OCI-LY3 (cell line): Measurements from ENCODE around the gene SPI1.

ENCODE experiments used
- H2AFZ ChIP-seq: fragments of 200-600, 300-600 bp; shearing (Covaris generic); 2 replicates; pipeline ENCODE4 v1.6.0; 2014; ENCODE audit warnings: antibody characterized with exemption, low read depth, low read length
- H3K27ac ChIP-seq: fragments of 200-600, 300-600 bp; sonication (generic); 2 replicates; pipeline ENCODE4 v1.5.1; 2014; ENCODE audit warnings: mild to moderate bottlenecking, low read length, moderate library complexity, mixed read lengths
- H3K27me3 ChIP-seq: fragments of 200-600, 300-600 bp; sonication (generic); 2 replicates; pipeline ENCODE4 v1.6.1; 2014; ENCODE audit warnings: low read depth, low read length, mixed read lengths
- H3K36me3 ChIP-seq: fragments of 200-600, 300-600 bp; sonication (generic); replicated peaks from 2 replicates; pipeline ENCODE3; 2014; ENCODE audit warnings: low read depth, low read length, mixed read lengths
- H3K4me1 ChIP-seq: fragments of 300-600, 200-600 bp; sonication (generic); 2 replicates; pipeline ENCODE4 v1.6.1; 2014; ENCODE audit warnings: low read length, mixed read lengths
- H3K4me2 ChIP-seq: fragments of 200-600, 300-600 bp; sonication (generic); 2 replicates; pipeline ENCODE4 v1.6.1; 2014; ENCODE audit warnings: low read length, mixed read lengths
- H3K4me3 ChIP-seq: fragments of 300-600, 200-600 bp; sonication (generic); 2 replicates; pipeline ENCODE4 v1.5.1; 2014; ENCODE audit warnings: antibody characterized with exemption, mild to moderate bottlenecking, low read length, moderate library complexity
- H3K79me2 ChIP-seq: fragments of 300-600, 200-600 bp; shearing (Covaris generic); 2 replicates; pipeline ENCODE4 v1.6.1; 2014; ENCODE audit warnings: mild to moderate bottlenecking, low read length, mixed read lengths
- H3K9ac ChIP-seq: fragments of 300-600, 200-600 bp; shearing (Covaris generic); 2 replicates; pipeline ENCODE4 v1.6.0; 2014; ENCODE audit warnings: mild to moderate bottlenecking, low read length, moderate library complexity
- H3K9me3 ChIP-seq: fragments of 200-600, 300-600 bp; shearing (Covaris generic); 2 replicates; pipeline ENCODE4 v1.6.1; 2014; ENCODE audit warnings: low read length, mixed read lengths; ENCODE audit not compliant: insufficient read depth
- H4K20me1 ChIP-seq: fragments of 200-600, 300-600 bp; sonication (generic); 2 replicates; pipeline ENCODE4 v1.6.1; 2016; ENCODE audit warnings: low read length, mixed read lengths; ENCODE audit not compliant: insufficient read depth
- CTCF ChIP-seq: fragments of 200-600, 300-600 bp; sonication (generic); IDR thresholded peaks from 2 replicates; pipeline ENCODE4 v1.5.1; 2014; ENCODE audit warnings: antibody characterized with exemption, low read length, low read depth
- EZH2phosphoT487 ChIP-seq: fragments of 200-600 bp; shearing (Covaris generic); IDR thresholded peaks from 2 replicates; pipeline ENCODE4 v1.6.1; 2018; ENCODE audit warnings: antibody characterized with exemption, mixed run types, low read depth

Gene SPI1

DNA sequence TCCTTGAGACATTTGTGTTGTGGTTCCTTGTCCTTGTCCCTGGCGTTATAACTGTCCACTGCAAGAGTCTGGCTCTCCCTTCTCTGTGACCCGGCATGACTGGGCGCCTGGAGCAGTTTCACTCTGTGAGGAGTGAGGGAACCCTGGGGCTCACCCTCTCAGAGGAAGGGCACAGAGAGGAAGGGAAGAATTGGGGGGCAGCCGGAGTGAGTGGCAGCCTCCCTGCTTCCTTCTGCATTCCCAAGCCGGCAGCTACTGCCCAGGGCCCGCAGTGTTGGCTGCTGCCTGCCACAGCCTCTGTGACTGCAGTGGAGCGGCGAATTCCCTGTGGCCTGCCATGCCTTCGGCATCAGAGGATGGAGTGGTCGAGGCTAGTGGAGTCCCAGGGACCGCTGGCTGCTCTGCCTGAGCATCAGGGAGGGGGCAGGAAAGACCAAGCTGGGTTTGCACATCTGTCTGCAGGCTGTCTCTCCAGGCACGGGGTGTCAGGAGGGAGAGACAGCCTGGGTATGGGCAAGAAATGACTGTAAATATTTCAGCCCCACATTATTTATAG, 48.8 kb downstream of the SPI1 start:
- H3K4me2 ChIP-seq: no peak overlapping the region
- no peak for TF ChIP-seq CTCF
- TF ChIP-seq EZH2phosphoT487: no peak

GRCh38 chr11:47328449-47329390, 49.6 kb downstream of the SPI1 start:
- Histone ChIP-seq H3K79me2 (no peaks in the 10 kb centered on the region), H3K4me1 (peaks cover 30% of the 10 kb centered on the region), H4K20me1 (peaks cover 12% of the 10 kb centered on the region), H3K27me3 (no peaks in the 10 kb centered on the region), H3K9me3 (no peaks in the 10 kb centered on the region), H3K4me3 (peak overlapping the region; percentile 36; the same call in 1 of the 2 replicates), H3K4me2 (peak overlapping the region; percentile 73), H3K9ac (peak overlapping the region; percentile 15; the same call in 1 of the 2 replicates), H2AFZ (no peak overlapping the region), H3K27ac (peak overlapping the region; percentile 39), H3K36me3 (peaks cover 30% of the 10 kb centered on the region)
- TF ChIP-seq EZH2phosphoT487 (no peak), CTCF (peak; percentile 52)

More for the DNA sequence above, 48.8 kb downstream of the SPI1 start:
- no peak overlapping the region for H2AFZ ChIP-seq
- H3K36me3 ChIP-seq: peaks cover 30% of the 10 kb centered on the region
- H4K20me1 ChIP-seq: peaks cover 12% of the 10 kb centered on the region
- peaks cover 30% of the 10 kb centered on the region for H3K4me1 ChIP-seq
- no peaks in the 10 kb centered on the region for H3K27me3 ChIP-seq
- H3K9me3 ChIP-seq: no peaks in the 10 kb centered on the region
- H3K9ac ChIP-seq: no peak overlapping the region
- H3K79me2 ChIP-seq: no peaks in the 10 kb centered on the region
- H3K27ac ChIP-seq: no peak overlapping the region
- no peak overlapping the region for H3K4me3 ChIP-seq

DNA sequence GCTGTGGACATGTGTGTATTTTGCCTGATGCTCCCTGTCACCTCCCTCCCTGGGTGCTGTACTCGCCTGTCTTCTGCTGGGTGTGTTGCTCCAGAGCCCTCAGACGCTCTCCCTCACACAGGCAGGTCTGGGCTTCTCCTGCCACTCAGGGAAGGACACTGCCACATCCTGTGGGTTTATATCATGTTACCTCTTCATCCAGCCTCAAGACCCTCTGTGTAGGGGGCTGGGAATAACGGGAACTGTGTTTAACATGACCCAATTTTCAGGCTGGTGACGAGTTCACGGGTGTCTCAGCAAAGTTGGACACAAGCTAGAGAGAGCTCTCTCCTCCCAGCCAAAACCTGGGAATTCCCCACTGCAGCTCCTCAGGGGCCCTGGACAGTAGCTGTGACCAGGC, 50.4 kb downstream of the SPI1 start:
- Histone ChIP-seq H4K20me1 (peaks cover 12% of the 10 kb centered on the region), H3K4me2 (peak overlapping the region; percentile 73), H3K9me3 (no peaks in the 10 kb centered on the region), H3K27me3 (no peaks in the 10 kb centered on the region), H3K79me2 (no peaks in the 10 kb centered on the region), H3K27ac (peak overlapping the region; percentile 39), H3K4me3 (peak overlapping the region; percentile 36; the same call in 1 of the 2 replicates), H3K9ac (peak overlapping the region; percentile 15; the same call in 1 of the 2 replicates), H3K36me3 (peaks cover 30% of the 10 kb centered on the region), H3K4me1 (peaks cover 30% of the 10 kb centered on the region), H2AFZ (no peak overlapping the region)
- TF ChIP-seq EZH2phosphoT487: no peak
- TF ChIP-seq CTCF: no peak

GRCh38 chr11:47327025-47327424, 51.3 kb downstream of the SPI1 start:
- TF ChIP-seq CTCF: no peak
- TF ChIP-seq EZH2phosphoT487: no peak
- Histone ChIP-seq H4K20me1 (peaks cover 12% of the 10 kb centered on the region), H3K4me2 (no peak overlapping the region), H3K27ac (no peak overlapping the region), H3K4me3 (no peak overlapping the region), H3K4me1 (peaks cover 30% of the 10 kb centered on the region), H3K27me3 (no peaks in the 10 kb centered on the region), H3K79me2 (no peaks in the 10 kb centered on the region), H2AFZ (no peak overlapping the region), H3K9me3 (no peaks in the 10 kb centered on the region), H3K36me3 (peaks cover 30% of the 10 kb centered on the region), H3K9ac (no peak overlapping the region)
